Activated T-cell treated with anti-CD3 and anti-CD28 coated beads for 1 hour (primary cell): ENCODE measurements around the gene CNOT2.
"Not testable (repeated sequence)": the region's sequence is repeated elsewhere in the genome, so short reads cannot be mapped to it uniquely, and the experiment has no call there.

Experiments used
- DNase-seq: peaks from one replicate; pipeline ENCODE4 v3.0.0-alpha.2; 2020; ENCODE audit warnings: low read depth

Gene CNOT2

DNA sequence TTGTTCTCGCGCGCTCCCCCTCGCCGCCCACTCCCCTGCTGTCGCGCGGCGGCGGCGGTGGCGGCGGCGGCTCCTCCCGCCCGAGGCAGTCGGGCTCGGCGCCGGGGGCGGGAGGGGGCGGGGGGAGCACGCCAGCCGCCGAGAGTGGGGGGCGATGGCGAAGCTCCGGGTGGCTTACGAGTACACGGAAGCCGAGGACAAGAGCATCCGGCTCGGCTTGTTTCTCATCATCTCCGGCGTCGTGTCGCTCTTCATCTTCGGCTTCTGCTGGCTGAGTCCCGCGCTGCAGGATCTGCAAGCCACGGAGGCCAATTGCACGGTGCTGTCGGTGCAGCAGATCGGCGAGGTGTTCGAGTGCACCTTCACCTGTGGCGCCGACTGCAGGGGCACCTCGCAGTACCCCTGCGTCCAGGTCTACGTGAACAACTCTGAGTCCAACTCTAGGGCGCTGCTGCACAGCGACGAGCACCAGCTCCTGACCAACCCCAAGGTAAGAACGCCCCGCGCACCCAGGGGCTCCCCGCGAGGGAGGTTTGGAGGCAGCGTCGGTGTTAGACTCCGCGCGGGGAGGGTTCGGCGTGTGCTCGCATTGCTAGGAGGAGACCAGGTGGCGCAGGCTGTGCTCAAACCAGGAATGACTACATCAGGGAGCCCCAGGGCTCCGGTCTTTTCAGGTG is 123.5 kb downstream of the CNOT2 start:
- peak; percentile 50 for DNase-seq

DNA sequence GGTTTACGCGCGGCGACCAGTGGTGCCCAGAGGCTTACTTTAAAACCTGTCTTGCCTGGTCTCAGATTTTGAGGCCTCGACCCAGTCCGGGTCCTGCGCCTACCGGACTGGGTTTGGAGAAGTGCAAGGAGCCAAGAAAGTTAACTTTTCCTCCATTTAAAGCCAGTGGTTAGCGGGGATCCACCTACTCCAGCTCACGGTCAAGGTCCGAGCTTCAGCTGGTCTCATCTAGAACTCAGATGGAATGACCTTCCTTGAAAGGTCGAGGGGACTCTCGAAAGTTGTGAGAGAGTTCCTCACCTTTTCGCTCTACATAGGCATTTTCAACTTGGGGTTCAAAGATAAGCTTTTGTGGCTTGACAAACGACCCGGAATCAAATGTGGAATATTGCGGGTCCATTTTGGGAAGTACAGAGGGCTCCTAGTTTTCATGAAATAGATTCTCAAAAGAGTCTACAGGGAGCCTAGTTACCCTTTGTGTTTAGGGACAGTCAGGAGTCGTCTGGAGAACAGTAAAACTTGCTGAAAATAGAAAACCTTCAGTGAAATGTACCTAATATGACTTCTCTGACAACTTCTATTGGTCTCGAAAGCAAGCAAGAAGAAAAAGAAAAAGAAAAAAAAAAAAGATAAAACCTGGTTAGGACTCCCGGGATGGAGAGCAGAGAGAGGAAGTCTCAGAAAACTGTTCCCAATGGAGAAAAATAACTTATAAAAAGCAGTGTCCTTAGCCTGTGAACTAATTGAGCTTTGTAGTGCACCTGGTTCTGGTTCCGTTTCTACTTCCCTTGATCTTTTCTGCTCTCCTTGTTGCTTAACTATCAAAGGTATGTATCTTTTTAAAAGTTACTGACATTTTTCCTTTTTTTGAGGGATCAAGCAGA is 124.3 kb downstream of the CNOT2 start:
- DNase-seq = no peak

DNA sequence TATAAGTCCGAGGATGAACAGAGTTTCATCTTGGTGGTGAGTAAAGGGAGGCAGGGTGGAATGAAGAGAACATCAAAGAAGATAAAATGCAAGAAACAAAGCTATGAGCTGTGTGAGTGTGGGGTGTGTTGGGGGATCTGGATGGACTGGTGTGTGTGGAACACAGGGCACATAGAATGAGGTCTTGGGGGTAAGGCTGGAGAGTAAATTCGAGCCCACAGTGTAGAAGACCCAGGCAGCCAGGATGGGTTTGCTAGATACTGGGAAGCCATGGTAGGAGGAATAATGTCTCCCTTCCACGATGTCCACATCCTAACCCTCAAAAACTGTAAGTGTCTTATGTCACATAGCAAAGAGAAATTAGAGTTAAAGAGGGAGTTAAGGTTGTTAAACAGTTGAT is 129.6 kb downstream of the CNOT2 start:
- no peak for DNase-seq

DNA sequence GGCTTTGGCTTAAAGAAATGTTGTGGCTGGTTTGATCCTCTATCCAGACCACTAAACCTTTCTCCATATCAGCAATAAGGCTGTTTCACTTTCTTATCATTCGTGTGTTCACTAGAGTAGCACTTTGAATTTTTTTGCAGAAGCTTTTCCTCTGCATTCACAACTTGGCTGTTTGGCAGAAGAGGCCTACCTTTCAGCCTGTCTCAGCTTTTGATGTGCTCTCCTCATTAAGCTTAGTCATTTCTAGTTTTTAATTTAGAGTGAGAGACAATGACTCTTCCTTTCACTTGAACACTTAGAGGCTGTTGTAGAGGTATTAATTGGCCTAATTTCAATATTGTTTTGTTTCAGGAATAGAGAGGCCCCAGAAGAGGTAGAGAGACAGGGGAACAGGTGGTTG is 136.6 kb downstream of the CNOT2 start:
- DNase-seq = no peak

DNA sequence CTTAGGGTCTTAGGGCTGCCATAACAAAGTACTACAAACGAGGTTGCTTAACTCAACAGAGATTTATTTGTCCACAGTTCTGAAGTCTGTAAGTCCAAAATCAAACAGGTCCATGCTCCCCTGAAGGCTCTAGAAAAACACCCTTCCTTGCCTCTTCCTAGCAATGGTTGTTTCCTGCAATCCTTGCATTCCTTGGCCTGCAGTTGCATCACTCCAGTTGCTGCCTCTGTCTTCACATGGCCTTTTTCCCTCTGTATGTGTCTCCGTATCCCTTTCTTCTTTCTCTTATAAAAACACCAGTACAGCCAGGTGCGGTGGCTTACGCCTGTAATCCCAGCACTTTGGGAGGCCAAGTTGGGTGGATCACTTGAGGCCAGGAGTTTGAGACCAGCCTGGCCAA is 140.3 kb downstream of the CNOT2 start:
- no peak for DNase-seq

DNA sequence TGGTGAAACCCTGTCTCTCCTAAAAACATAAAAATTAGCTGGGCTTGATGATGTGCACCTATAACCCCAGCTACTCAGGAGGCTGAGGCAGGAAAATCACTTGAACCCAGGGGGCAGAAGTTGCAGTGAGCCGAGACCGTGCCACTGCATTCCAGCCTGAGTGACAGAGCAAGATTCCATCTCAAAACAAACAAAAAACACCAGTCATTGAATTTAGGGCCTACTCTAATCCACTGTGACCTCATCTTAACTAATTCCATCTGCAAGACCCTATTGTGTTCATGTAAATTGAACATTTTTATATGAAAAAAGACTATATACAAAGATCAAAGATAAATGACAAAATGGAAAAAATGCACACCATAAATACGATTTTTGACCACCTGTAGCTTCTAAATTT is 140.7 kb downstream of the CNOT2 start:
- DNase-seq = no peak

DNA sequence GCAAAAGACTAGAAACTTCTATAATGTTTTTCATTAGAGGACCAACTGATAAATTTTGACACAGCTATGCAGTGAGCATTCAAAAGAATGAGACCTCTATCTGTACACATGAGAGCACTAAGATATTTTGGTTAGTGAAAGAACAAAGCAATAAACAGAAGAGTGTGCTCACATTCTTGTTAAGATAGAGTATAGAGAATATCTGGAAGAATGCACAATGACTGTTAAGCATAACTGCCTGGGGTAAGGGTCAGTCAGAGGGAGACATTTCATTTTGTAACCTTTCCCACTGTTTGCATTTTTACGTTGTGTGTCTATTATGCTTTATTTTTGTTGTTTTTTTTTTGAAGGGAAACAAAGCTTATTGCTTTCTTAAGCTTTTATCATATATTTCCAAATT is 143.5 kb downstream of the CNOT2 start:
- DNase-seq = no peak

DNA sequence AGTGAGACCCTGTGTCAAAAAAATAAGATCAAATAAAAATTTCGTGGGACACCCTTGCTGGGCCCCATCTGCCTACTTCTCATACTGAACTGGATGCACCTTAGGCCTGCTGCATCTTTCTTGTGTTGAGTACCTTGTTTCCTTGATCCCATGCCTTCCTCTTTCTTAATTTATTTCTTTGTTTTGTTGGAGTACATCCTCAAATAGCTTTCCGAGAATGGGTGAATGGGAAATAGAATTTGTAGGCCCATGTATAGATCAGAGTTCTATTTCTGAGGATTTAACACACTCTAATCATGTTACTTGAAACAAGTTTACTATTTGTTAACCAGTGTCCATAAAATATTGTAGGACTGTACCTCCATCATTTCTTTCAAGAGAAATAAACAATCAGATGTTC is 146.4 kb downstream of the CNOT2 start:
- DNase-seq = no peak

DNA sequence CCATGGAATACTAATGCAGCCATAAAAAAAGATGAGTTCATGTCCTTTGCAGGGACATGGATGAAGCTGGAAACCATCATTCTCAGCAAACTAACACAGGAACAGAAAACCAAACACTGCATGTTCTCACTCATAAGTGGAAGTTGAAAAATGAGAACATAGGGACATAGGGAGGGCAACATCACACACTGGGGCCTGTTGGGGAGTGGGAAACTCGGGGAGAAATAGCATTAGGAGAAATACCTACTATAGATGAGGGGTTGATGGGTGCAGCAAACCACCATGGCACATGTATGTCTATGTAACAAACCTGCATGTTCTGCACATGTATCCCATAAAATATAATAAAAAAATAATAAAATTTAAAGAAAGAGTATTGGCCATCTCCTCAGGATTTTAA is 149.4 kb downstream of the CNOT2 start:
- not testable (repeated sequence) for DNase-seq

DNA sequence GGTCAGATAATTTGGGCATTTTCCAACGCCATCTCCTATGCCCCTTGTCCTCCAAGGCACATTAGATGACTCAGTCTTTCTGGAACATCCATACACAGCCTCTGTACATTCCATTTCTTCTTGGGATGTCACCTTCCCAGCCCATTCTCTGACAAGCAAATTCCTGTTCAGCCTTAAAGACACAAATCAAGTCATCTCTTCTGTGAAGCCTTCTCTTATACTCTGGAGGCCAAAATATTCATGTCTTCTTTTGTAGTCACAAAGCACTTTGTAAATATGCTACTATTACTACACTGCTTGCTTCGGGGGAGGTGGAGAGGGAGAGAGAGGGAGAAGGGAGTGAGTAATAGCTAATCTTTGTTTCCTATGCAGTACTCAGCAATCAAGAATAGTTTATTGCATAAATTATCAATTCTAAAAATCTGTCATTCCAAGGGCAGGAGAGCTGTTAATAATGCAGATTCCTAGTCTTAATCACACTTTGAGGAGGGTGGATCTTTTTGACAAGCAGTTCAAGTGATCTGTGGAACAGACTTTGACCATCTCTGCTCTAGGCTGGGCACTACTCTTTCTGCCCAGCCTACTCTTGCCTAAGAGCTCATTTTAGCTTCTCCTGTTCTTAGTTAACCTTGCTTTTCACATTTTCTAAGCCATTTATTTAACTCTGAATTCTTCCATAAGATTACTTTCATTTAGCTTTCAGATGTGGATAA is 150.7 kb downstream of the CNOT2 start:
- DNase-seq = no peak

DNA sequence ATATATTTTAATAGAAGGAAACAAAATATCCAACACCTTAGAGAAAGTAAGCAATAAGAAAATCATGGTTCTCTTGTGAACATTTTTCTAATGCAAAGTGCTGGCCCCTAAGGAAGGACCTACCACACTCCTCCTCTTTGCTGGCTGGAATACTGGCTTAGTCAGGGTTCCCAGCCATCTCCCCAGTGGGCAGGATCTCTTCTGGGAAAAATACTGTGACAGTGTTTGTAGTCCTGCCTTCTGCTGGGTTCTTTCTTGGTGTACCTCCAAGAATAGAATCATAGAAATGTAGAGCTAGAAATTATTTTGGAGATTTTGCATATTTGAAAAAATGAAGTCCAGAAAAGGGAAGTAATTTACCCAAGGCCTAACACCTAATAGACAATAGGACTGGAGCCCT is 154.8 kb downstream of the CNOT2 start:
- DNase-seq = no peak

DNA sequence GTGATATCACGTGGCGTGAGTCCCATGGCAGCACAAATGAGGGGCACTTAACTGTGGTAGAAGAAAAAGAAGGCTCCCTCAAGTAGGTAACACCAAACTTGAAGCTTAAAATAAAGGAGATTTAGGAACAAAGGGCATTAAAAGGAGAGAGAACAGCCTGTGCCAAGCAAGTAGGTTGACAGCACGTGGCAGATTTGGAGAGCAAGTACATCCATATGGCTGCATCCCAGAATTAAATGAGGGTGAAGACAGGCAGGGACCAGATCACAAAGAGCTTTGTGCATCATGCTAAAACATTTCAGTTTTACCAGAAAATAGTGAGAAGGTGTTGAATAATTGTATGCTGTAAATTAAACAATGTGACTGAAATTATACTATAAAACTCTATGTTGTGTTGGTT is 155.6 kb downstream of the CNOT2 start:
- DNase-seq = no peak

DNA sequence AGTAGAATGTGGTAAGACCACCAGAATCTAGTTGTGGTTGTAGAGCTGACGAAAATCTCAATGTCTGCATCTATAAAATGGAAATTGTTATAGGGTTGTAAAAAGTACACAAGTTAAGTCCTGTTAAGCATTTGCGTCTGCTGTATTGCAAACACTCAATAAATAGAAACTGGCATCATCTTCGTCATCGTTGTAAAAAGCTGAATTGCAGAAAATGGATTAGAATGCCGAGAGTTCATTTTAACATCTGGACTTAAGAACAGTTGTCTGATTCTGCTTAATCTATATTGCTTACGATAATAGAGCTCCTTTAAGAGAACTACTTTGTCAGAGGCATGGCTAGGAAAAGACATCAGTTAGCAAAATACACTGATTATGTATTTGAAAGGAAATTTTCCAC is 156.1 kb downstream of the CNOT2 start:
- no peak for DNase-seq

DNA sequence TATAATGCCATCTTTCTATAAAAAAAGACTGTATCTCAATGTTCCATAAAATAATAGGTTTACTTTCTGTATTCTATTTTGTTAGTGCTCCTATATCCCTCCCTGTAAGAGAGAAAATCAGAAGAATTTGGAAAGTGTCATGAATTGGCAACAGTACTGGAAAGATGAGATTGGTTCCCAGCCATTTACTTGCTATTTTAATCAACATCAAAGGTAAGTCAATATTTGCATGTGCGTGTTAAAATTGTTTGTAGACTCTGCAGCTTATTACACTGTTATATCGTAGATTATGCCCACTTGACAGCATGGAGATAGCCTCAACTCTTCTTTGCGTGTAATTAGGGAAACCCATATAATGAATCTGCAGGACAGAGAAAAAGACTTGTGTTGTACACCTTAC is 156.9 kb downstream of the CNOT2 start:
- DNase-seq = no peak

DNA sequence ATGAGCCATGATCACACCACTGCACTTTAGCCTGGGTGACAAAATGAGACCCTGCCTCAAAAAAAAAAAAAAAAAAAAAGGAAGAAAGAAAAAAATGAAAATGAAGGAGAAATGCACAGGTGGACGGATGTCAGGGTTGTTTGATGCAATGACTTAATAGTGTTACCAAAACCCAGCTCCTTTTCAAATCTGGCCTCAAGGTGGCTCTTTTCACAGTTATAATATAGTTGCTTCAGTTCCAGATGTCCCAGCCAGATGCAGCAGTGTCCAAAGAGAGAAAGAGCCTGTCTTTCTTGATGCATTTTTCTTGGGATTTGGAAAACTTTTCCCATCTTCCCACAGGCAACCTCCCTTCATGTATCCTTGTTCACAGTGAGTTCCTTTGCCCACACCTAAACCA is 159.4 kb downstream of the CNOT2 start:
- no peak for DNase-seq

DNA sequence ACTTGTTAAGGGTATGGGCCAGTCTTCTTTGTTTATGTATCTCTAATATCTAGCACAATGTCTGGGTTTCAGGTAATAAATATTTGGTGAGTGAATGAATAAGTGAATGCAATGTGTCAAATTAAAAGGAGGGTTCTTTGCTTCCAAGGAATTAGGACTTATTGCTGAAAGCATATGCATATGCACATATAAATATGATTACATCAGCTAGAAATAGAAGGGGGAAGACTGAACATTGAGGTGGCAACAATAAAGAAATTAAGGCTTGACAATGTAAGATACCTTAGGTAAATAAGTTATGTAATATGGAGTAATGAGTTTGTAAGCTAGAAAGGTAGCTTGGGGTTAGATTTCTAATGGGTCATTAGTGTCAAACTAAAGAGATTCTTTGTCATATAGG is 160.6 kb downstream of the CNOT2 start:
- DNase-seq = no peak
